ENCODE data around the gene TNFRSF21.
"Not testable (repeated sequence)": the region's sequence is repeated elsewhere in the genome, so short reads cannot be mapped to it uniquely, and the experiment has no call there.

Gene TNFRSF21

DNA sequence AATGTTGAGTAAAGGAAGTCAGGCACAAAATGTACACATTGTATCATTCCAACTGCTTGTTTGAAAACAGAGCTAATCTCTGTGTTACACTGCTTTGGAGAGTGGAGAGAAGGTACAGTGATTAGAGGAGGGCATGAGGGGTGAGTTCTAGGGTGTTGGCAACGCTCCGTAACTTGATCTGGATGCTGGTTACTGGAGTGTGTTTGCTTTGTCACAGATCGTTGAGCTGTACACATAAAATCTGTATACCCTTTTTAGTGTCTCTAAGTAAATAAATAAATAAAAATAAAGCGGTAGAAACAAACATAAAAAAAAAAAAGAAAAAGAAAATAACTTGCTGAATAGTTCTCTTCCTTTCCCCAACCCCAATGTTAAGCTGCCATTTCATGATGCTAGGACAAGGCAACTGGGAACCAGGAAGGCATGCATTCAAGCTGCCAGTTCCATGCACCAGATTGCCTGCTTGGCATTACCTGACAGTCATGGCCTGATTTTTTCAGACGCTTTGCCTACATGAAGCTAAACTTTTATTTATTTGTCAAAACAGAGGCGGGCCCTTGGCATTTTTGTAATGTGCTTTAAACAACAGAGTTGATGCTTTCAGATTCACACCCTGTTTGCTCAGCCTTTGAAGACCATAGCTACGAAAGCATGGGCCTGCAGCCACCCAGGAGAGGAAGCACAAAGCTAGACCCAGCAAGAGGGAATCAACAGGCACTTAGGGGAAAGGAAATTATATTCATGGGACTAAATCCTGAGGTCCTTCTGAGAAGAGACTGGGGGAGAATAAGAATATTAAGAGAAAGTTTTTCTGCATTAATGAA is 21.2 kb downstream of the TNFRSF21 start:
- DNase-seq (ENCODE audit: low spot score), result no peak

DNA sequence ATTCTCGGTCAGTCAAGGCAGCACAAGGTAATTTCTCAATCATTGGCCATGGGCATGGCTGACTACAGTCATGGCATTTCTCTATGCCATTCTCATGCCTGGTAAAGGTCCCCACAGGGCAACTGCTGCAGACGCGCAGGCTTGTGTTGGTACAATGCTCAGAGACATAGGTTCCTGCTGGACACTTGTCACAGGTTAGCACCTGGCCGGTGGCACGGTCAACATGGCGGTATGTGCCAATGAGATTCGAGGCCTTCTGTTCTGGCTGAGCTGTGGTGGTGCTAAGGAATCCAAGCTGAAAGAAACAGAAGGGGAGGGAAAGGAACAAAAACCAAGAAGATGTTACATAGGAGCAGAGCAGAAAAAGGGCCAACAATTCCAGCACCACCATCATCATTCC is 23.4 kb downstream of the TNFRSF21 start:
- no peak for DNase-seq (ENCODE audit: low spot score)

DNA sequence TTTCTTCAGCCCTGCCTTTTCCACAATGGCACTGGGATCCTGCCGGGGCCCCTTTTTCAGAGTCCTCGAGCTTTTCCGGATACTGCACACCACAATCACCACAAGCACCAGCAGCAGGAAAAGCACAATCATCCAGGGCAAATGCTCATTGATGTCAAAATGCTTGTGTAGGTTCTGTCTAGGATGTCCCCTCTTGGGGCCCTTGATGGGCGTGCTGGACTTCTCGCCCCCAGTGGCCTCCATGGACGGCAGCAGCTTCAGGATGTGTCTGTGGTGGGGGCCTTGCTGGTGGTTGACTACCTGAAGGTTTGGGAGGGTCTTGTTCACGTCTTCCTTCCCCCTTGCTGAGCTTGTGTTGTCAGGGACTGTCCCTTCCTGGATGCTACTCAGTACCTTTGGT is 25.7 kb downstream of the TNFRSF21 start:
- no peak for DNase-seq (ENCODE audit: low spot score)

DNA sequence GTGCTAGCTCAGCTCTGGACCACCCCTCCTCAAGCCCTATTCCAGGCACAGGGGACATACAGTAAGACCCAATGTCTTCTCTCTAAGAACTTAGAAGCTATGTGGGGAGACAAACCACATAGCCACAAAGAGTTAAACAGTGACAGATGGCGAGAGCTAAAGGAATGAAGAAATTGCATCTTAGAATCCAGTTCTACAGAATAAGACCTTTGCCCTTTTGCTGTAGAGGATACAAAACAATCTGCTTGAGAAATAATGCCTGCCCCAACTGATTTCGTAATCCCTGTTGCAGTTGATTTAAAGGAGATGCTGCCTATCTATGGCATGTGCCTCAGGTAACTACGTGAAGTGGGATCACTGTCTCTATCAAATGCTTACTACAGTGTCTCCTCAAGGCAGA is 31.2 kb downstream of the TNFRSF21 start:
- no peak for DNase-seq (ENCODE audit: low spot score)

DNA sequence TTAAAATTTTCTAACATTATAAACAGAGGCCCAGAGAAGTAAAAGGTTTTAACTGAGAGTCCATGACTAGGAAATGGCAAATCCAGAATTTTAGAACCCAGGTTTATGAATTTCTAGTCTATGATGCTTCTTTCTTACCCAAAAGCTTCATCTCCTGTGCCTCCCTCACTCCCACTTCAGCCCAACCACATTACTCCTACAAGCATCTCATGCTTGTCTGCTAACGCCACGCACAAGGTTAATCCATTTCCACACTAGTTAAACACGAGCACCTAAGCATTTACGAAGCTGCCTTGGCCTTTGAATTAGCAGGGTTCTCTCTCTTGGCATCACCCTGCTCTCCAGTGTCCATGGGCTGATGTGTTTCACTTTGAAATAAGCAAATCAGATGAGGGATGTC is 32.0 kb downstream of the TNFRSF21 start:
- DNase-seq (ENCODE audit: low spot score), result no peak

DNA sequence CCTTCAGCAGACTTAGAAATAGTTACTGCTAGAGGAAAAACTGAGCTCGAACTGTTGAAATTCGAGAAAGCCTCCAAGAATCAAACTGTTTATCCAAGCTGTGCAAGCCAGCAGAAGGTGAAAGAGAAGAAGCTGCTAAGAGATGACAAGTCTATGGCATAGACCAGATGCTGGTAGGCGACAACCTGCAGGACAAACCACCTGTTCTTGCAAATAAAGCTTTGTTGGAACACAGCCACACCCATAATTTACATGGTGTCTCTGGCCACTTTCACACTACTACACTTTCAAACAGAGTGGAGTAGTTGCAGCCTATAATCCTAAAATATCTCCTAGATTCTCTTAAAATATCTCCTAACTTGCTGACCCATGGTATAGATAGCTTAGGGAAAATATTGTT is 33.3 kb downstream of the TNFRSF21 start:
- DNase-seq (ENCODE audit: low spot score), result no peak

DNA sequence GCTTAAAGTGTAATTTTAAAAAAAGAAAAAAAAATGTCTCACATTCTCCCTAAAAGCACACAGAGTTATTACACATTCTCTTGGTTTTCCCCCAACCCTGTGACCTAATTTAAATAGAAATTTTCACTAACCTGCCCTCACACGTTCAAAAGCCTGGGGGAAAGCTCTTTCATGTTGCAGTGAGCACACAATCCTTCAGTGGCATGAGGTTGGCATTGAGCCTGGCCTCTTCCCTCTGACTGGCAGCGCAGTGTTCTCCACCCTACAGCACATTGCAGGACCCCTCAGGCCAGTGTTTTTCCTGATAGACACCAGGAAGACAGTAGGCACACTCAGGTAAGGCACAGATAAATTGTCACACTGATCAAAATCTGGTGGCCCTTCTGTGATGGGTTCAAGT is 34.1 kb downstream of the TNFRSF21 start:
- DNase-seq (ENCODE audit: low spot score), result no peak

DNA sequence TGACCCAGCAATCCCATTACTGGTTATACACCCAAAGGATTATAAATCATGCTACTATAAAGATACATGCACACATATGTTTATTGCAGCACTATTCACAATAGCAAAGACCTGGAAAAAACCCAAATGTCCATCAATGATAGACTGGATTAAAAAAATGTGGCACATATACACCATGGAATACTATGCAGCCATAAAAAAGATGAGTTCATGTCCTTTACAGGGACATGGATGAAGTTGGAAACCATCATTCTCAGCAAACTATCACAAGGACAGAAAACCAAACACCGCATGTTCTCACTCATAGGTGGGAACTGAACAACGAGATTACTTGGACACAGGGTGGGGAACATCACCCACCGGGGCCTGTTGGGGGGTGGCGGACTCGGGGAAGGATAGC is 34.6 kb downstream of the TNFRSF21 start:
- not testable (repeated sequence) for DNase-seq (ENCODE audit: low spot score)

DNA sequence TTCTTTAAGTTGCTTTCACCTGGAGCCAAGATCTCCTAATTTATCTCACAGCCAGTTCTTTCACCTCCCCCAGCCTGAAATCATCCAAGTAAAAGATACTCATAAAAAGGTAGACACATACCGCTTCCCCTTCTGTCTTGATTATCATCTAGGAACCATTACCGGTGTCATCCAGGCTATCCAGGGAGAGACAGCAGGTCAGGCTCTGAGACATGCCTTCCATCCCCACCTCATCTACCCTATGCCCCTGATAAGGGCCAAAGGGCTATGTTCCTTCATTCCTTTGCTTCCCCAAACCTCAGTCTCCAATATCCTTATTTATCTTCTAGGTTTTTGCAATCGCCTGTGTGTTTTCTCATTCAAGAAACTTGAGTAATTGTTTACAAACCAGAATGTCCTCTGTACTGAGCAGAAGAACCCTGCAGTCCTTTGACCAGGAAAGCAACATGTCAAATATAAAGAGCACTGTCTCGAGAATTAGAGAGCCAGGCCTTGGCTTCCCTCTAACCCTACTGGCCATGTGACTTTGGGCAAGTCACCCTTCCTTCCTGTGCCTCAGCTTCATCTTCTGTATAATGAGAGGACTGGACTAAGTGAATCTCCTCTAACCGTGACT is 41.0 kb downstream of the TNFRSF21 start:
- DNase-seq (ENCODE audit: low spot score), result no peak

DNA sequence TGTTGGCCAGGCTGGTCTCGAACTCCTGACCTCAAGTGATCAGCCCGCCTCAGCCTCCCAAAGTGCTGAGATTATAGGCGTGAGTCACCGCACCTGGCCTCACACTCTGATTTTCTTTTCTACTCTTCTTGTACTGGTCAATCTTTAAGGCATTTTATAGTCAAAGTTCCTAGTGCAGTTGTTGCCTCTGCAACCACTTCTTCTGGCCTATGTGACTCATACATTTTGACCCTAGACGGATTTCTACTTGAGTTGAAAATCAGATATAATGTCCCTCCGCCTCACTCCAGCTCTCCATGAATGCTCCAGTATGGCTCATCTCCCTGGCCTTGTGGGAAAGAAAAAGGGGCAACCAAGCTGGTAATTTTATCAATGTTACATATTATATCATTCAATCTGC is 42.4 kb downstream of the TNFRSF21 start:
- DNase-seq (ENCODE audit: low spot score), result no peak

DNA sequence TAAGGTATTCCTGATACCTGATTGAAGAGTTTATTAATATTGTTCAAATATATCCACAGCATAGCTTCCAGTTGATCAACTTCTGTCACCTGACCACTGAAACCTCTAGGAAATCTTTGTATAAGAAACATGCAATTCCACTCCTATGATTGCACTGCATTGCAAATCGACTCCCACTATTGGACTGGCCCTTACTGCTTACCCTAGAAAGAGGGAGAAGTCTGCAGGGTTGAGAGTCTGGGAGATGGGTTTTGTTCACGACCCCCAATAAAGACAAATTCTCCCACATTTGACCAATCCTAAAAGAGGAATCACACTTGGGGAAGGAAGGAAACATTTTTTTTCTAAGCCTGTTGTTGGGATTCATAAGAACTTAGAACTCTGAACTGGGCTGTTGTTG is 43.7 kb downstream of the TNFRSF21 start:
- DNase-seq (ENCODE audit: low spot score), result no peak

DNA sequence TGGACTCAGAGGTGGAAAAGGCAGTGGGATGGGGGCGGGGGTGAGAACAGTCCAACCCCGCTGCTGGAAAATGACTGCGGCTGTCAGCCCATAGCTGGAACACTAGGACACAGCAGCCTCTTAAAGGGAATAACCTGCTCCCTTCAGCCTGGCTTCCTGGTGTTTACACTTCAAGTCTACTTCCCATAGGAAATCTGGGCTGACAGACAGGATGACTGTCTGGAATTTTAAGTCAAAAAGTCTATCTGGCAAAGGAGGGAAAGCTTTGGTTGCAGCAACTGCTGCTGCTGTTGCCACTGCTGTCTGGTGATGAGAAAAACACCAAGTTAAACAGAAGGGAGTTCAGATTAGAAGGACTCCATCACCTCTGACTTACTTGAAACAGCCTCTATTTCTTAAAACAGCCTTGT is 44.9 kb downstream of the TNFRSF21 start:
- no peak for DNase-seq (ENCODE audit: low spot score)

DNA sequence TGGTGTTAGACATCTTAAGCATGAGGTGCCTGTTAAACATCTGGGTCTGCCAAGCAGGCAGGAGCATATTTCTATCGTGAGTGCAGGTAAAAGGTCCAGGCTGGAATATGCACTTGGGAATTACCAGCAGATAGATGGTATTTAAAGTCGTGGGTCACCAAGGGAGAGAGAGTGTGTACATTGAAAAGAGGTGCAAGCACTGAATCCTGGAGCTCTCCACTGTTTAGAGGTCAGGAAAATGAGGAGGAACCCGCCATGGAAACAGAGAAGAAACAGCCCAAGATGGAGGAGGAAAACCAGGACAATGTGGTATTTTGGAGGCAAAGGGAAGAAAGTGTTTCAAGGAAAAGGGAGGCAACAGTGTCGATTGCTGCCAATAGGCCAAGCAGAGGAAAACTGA is 46.4 kb downstream of the TNFRSF21 start:
- no peak for DNase-seq (ENCODE audit: low spot score)

DNA sequence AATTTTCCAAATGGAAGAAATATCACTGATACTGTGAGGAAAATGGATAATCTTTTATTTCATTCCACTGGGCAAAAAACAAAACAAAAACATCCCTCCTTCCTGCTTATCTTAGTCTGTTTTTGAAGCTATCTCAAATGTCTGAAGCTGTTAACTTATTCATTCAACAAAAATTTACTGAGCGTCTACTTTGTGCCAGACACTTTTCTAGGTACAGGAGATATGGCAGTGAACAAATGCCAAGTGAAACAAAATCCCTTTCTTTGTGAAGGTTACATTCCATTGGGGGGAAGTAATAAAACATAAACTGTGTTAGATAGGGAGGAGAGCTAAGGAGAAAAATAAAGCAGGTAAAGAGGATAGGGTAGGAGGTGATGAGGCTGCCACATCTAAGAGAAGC is 47.5 kb downstream of the TNFRSF21 start:
- DNase-seq (ENCODE audit: low spot score), result no peak

DNA sequence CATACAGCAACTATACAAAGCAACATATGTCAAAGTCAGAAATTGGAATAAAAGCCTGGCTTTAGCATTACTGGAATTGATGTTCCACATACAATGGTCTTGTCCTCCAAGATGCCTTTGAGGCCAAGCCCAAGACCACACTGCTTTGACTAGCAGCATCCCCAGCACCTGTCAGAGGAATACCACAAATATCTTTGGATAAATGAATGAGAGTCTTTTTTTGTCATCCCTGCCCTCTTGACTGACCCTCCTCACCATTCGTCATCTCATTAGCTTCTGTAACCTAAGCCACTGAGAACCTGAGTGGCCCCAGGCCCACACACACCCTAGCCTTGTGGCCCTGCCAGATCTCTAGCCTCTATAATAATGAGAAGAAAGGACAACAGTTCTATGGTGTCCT is 48.5 kb downstream of the TNFRSF21 start:
- no peak for DNase-seq (ENCODE audit: low spot score)

DNA sequence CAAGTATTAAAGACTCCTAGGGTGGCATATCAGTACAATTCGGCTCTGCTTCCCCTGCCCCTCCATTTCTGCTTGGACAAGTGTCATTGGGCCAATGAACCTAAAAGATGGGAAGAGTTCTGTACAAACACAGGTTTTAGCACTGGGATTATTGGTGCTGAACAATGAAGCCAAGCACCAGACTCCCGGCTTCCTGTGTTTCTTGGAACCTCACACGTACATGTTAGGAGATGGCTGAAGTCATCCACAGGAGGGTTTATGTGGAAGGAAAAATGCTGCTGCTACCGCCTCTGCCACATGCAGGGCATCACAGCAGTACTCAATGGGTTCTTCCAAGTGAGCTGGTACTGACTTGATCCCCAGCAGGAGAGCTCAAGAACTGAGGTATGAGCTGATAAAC is 49.7 kb downstream of the TNFRSF21 start:
- DNase-seq (ENCODE audit: low spot score), result no peak

DNA sequence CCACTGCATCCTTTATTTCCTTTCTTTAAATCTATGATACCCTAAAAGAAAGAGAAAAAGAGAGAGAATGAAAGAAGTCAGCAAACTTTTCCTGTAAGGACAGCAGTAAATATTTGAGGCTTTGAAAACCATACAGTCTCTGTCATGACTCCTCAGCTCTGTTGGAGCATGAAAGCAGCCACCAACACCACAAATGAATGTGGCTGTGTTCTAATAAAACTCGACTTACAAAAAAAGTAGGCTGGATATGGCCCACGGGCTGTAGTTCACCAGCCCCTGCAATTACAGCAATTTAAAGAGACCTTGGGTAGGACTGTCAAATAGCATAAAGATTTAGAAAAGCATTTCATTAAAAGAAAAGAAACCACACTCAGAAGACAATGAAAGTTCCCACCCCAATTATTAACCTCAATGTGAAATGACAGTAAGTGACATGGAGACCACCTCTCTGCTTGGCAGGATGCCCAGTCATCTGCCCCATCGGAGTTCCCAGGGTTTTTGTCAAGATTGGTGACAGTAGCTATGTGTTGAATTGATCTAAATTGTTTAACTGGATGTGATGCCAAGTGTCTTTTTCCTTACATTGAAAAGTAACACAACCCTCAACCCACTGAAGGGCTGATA is 50.9 kb downstream of the TNFRSF21 start:
- DNase-seq (ENCODE audit: low spot score), result no peak

DNA sequence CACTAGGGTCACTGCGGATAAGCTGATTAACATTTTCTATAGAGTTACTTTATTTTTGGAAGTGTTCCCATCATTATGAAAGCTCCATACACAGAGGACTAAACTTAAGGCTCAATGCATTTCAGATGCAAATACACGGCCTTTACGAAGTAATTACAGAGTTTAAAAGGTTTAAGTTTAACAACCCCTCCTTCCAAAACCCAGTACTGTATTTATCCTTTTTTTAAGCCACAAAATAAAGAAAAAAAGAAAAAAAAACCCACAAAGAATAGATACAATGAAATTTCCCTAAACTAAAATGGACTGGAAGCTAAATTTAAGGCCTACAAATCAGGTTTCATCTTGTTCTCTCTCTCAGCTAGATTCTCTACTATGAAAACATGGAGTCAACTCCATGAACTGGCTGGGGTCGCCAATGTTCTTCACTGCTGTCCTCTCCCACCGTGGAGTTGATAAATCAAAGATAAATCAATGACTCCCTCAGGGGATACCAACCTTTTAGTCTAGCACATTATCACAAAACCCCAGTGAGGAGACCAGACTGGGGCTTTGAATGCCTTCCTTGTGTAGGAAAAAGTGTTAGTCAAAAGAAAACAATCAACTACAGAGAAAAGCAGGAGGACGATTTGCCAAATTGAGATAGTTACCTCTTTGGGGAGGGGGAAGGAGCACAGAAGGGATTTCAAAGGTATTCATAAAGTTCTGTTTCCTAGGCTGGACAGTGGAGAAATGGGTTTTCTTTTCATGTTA is 52.5 kb downstream of the TNFRSF21 start:
- no peak for DNase-seq (ENCODE audit: low spot score)

DNA sequence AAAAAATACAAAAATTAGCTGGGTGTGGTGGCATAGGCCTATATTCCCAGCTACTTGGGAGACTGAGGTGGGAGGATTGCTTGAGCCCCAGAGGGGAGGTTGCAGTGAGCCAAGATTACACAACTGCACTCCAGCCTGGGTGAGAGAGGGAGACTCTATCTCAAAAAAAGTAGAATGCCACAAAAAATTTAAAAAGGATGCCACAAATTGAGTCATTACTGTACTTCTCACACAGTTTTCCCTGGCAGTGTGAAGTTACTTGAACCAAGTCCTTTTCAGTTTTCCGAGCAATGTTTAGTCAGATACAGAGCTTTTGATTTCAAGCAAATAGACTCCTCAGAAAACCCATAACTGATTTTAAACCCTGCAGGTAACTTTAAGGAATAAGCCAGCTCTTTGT is 53.3 kb downstream of the TNFRSF21 start:
- no peak for DNase-seq (ENCODE audit: low spot score)

DNA sequence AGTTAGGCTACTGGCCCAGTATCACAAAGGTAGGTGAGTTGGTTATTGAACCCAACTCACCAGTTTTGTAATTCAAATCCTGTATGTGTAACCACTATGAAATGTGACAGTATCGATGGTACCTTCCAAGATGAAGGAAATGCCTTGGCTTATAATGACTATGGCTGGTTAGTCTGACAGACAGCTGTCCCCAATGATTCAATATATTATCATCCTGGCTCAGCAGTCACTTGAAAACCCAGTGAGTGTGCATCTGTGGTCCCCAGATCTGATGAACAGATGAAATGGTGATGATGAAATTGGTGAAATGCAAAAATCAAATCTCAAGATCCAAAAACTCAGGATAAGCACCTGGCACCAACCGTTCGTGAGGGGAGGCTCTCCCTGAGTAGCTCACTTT is 54.8 kb downstream of the TNFRSF21 start:
- DNase-seq (ENCODE audit: low spot score), result no peak

DNA sequence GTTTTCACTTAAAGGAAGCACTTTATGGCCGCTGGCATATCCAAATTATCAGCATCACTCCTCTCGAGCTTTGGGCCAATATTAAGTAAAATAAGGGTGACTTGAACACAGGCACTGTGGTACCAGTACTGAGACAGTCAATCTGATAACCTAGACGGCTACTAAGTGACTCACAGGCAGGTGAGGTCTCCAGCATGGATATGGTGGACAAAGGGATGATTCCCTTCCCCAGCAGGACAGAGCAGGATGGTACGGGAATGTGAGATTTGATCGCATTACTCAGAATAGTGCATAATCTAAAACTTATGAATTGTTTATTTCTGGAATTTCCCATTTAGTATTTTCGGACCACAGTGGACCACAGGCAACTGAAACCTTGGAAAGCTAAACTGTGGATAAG is 55.7 kb downstream of the TNFRSF21 start:
- no peak for DNase-seq (ENCODE audit: low spot score)

DNA sequence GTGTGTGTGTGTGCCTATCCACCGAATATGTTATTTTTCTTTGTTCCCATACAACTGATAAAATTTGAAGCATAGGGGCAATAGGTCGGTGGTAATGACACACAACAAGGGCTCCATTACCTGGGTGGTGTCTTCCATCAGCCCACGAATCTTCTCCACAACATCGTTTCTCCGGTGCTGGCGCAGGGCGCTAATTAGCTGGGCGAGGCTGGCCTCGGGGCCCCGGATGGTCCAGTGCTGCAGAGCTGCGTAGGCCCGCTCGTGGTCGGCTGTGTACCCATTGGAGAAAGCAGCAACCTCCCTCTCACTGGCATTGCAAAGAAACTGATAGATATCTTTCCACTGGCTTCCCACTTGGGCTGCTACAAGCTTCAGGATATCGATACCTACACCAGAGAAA is 56.6 kb downstream of the TNFRSF21 start:
- DNase-seq (ENCODE audit: low spot score), result no peak

DNA sequence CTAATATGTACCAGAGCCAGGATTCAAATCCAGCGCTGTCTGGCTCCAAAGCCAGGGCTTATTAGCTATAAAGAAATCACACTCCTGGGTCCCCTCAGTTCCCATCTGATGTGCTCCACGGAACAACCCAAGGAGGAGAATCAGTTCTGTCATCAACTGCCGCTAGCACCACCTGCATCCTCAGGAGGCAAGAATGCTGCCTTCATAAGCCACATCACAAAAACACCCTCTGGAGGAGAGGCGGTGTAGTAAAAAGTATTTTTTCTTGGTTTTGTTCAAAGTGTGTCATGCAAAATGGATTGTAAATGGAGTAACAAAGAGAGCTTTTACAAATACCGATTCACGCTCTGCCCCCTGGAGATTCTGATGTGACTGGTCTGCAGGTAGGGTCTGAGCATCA is 57.1 kb downstream of the TNFRSF21 start:
- no peak for DNase-seq (ENCODE audit: low spot score)

All from HuH-7.5 (cell line).